HS-5 (cell line): Measurements from ENCODE around the gene PRR33.
"Not testable (repeated sequence)": the region's sequence is repeated elsewhere in the genome, so short reads cannot be mapped to it uniquely, and the experiment has no call there.

Experiments
- DNase-seq: peaks from one replicate; pipeline ENCODE4 v3.0.0-alpha.2; 2012; ENCODE audit warnings: low read depth

Gene PRR33

GRCh38 chr11:1875093-1875850 lies 16.4 kb downstream of the PRR33 start:
- DNase-seq = no peak

GRCh38 chr11:1874441-1875092 lies 17.1 kb downstream of the PRR33 start:
- DNase-seq = not testable (repeated sequence)

GRCh38 chr11:1873813-1874150 lies 17.9 kb downstream of the PRR33 start:
- DNase-seq = not testable (repeated sequence)

DNA sequence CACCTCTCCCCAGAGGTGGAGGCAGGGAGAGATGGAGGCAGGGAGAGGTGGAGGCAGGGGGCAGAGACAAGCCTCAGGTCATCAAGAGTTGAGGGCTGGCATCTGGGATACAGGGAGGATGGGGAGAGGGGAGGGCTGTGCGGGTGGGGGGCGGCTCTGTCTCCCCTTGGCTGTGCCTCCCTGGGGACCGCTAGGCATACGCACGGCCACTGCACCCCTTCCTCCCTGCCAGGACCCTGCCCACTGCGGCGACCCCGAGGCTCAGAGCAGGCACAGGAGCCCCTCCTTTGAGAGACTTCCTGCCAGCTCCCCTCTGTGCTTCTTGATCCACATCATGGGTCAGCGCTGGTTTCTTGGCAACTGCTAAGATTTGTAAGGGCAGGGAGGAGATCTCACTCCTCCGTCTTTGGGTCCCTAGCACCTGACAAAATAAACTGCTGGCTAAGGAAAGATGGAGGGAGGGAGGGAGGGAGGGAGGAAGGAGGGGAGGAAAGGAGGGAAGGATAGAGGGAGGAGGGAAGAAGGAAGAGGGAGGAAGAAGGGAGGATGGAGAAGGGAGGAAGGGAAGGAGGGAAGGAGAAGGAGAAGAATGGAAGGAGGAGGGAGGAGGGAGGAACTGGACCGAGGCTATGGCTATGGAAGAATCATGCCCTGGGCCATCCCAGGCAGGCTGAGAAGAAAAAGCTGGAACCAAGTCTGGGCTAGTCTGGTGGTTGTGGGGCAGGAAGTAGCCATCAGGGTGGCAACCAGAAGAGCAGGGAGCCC lies 18.5 kb downstream of the PRR33 start:
- no peak for DNase-seq

- no peak for DNase-seq
Measured at GRCh38 chr11:1872267-1872985, 19.3 kb downstream of the PRR33 start.

DNA sequence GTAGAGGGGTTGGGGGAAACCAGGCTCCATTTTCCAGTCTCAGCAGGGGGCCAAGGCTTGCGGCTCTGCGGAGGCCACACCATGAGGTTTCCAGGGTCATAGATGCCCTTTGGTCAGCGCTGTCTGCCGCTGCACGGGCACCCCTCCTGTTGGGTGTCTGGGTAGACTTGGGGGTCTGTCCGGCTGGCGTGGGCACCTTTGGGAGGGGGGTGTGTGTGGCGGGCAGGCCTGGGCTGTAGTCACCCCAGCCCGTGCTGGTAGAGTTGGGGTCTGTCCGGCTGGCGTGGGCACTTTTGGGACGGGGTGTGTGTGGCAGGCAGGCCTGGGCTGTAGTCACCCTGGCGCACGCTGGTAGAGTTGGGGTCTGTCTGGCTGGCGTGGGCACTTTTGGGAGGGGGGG lies 20.2 kb downstream of the PRR33 start:
- DNase-seq = no peak

- DNase-seq = no peak
Measured at GRCh38 chr11:1870721-1871466, 20.8 kb downstream of the PRR33 start.

DNA sequence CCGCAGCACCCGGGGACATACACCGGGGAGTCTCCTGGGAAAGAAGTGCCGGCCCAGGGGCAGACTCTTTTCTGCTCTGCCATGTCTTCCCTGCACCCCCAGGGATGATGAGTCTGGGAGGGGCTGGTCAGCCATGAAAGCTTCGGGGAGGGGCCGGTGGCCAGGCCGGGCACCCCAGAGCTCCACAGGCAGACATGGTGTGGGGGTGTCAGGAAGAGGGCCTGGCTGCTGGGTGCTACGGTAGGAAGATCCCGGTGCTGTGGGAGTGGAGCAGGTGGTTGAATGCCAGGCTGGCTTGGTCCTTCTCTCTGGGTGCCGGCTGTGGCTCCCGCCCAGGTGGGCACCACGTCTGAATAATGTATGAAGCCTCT lies 21.4 kb downstream of the PRR33 start:
- no peak for DNase-seq

GRCh38 chr11:1869427-1870325 lies 22.0 kb downstream of the PRR33 start:
- DNase-seq = no peak

DNA sequence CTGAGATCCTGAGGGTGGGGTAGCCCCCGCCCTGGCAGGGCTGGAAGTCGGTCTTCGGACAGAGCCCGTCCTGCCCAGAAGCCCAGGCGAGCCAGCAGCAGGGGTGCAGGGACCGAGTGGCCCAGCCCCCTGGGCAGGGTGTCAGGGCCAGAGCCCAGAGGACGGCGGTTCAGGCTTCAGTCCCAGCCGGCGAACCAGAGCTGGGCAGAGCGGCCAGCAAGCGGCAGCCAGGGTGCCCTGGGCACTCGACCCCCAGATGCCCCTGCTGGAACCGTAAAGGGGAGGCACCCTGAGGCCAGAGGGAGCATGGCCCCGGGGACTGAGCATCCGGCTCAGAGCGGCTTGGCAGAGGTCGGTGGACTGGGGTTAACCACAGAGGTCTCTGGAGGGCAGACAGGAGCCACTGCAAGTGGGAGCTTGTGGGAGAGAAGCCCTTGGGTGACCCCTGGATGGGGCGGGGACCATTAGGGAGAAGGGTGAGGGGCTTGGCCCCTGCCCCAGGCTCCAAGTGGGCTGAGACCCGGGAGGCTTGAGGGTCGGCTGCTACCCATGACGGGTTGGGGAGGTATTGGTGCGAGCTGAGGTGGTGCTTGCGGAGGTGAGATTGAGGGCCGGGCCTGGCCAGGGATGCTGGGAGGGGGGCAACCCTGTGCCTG lies 22.9 kb downstream of the PRR33 start:
- no peak for DNase-seq

DNA sequence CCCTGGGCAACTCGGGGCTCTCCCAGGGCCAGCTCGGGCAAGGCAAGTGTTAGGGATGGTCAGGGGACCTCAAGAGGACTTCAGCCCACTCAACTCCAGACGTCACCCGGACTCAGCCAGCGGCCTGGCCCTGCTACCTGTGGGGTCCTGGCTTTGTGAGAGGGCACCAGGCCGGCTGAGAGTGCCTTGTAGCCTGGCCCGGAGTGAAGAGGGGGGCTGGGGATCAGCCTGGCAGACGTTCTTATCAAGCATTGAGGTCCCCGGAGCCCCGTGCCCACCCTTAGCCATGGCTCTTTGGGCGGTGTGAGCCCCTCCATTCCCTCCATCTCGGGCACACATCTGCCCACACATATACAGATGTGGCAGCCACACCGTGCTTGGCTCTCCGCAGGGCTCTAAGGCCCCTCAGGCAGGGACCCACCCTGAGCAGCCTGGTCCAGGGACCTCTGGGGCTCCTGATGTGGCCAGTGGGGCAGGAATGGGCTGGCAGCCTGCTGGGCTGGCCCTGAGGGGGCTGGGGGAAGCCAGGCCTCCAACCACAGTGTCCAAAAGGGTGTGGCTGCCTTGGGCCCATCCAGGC lies 23.5 kb downstream of the PRR33 start:
- DNase-seq = no peak

- DNase-seq = no peak
Measured at GRCh38 chr11:1867381-1867780, 24.3 kb downstream of the PRR33 start.

DNA sequence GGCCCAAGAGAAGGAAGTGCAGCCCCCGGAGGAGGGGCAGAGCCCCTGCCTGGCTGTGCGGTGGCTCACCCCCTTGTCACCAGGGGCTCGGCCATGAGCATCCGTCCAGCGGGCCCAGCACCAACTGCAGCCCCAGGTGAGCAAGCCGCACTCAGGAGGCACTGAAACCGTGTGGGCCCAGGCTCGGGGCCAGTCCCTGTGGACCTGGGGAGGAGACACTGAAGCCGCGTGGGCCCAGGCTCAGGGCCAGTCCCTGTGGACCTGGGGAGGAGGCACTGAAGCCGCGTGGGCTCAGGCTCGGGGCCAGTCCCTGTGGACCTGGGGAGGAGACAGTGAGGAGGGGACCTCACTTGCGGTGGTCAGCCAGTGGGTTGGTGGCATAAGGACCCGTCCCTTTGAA lies 24.9 kb downstream of the PRR33 start:
- DNase-seq = no peak

GRCh38 chr11:1866226-1866625 lies 25.5 kb downstream of the PRR33 start:
- DNase-seq = no peak

DNA sequence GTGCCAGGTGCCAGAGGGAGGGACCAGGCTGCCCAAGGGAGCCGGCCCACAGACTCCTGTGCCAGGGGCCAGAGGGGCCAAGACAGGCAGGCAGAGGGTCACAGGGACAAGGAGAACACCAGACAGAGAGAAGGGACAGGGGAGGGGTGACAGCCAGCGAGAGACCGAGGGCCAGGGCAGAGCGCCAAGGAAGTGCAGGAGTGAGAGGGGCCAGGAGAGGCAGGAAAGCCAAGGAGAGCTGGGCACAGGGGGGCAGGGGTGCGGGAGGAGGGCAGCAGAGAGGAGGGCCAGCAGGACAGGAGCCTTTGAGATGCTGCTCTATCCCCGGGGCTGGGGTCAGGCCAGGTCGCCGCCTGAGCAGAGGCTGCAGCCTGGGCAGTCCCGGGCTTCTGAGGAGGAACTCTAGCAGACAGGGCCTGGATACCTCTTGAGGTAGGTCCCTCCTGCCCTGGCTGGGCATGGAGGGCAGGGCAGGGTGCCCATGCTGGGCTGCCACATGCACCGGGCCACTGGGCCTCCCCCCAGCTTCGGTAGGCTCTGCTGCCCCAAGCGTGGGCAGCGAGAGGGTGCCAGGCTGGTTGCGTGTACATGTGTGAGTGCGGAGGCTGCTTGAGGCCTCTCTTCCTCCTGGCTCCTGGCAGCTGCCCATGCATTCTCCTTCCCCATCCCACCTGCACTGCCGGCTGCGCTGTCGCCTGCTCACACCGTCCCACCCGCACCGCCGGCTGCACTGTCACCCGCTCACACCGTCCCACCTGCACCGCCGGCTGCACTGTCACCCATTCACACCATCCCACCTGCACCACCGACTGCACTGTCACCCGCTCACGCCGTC lies 26.6 kb downstream of the PRR33 start:
- DNase-seq = no peak

DNA sequence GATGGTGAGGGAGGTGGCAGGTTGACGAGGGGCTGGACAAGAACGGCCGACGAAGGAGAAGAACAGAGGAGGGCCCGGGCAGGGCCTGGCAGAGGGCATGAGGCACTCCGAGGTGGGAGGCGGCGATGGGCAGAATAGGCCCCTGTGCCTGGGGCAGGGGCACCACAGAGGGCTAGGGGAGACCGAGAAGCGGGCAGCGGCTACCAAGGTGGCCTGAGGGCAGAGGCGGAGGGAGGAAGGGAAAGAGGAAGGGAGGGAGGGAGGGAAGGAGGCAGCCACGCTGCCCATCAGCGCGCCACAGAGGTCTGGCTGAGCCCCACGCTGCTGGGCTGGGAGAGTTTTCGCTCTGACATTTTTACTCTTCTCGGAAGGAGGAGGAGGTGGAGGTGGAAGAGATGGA lies 27.5 kb downstream of the PRR33 start:
- DNase-seq = no peak

DNA sequence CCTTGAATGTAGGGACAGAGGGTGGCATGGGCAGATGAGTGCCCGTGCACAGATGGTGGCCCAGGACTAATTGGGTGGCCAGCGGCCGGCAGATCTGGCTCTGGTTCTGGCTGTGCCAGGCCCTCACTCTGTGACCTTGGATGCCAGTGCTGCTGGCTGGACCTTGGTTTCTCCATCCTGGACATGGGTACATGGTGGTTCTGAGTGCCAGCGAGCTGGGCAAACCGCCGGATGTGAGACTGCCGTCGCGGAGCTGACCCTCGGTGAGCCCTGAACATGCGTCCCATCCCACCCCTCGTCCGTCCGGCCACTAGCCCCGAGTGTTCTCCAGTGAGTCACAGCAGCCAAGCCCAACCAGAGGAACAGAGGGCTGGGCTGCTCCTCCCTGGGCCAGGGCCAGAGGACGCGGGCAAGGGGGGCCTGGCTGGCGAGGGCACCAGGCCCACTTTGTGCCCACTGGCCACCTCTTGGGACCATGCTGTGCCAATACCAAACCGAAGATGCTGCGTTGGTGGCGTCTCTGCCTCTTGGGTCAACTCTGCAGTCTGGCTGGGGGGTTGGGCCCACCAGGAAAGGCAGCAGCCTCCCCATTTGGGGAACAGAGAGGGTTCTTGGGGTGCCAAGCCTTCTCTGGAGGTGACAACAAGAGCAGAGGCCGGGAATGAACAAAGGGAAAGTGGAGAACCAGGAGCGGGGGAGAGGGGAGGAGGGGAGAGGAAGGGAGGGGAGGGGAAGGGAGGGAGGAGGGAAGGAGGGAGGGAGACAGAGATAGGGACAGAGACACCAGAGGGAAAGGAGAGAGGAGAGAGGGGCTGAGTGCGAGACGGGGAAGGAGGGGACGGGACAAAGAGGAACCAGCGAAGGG lies 28.1 kb downstream of the PRR33 start:
- DNase-seq = peak; percentile 38
